Keratinocyte (primary cell): Measurements from ENCODE around the gene PHOX2A. TPM values are rescaled to one million over a fixed set of nuclear protein-coding genes. Genes with fewer than 3 reads are reported as not detected.

Experiments
- DNase-seq: peaks from one replicate; pipeline ENCODE4 v3.0.0-alpha.2; 2011; ENCODE audit warnings: low read depth, missing footprints, low spot score
- FAIRE-seq: peaks from 2 replicates; lab custom pipeline; 2011; peaks lifted over from hg19 to GRCh38; lab: Jason Lieb, UNC
- H2AFZ ChIP-seq: 2 replicates; pipeline ENCODE4 v1.6.0; 2012; ENCODE audit warnings: low read length, control low read depth, inconsistent platforms; ENCODE audit not compliant: control insufficient read depth
- H3K27ac ChIP-seq: 2 replicates; pipeline ENCODE4 v1.5.1; 2011; ENCODE audit warnings: low read length; ENCODE audit not compliant: control insufficient read depth, insufficient read depth
- H3K27me3 ChIP-seq: 3 replicates; pipeline ENCODE4 v1.6.0; 2011; ENCODE audit warnings: low read length; ENCODE audit not compliant: control insufficient read depth, insufficient read depth; ENCODE audit errors: extremely low read depth
- H3K36me3 ChIP-seq, 2 experiments: 2 replicates in 1 of 2; 3 replicates in 1 of 2; pipeline ENCODE4 v1.5.1; 2011; ENCODE audit warnings: low read length in 2 of 2, mild to moderate bottlenecking in 1 of 2; ENCODE audit not compliant: control insufficient read depth in 2 of 2, insufficient read depth in 2 of 2; ENCODE audit errors: extremely low read depth in 1 of 2
- H3K4me1 ChIP-seq: 3 replicates; pipeline ENCODE4 v1.5.1; 2011; ENCODE audit warnings: low read length; ENCODE audit not compliant: control insufficient read depth, insufficient read depth; ENCODE audit errors: extremely low read depth
- H3K4me2 ChIP-seq: 3 replicates; pipeline ENCODE4 v1.6.0; 2011; ENCODE audit warnings: low read depth, low read length; ENCODE audit not compliant: control insufficient read depth, insufficient read depth; ENCODE audit errors: extremely low read depth
- H3K4me3 ChIP-seq, 3 experiments: fragments of 200-600 bp in 1 of 3; sonication (generic) in 1 of 3; 2 replicates in 2 of 3; 3 replicates in 1 of 3; pipeline ENCODE4 v1.5.1; 2011 to 2016; ENCODE audit warnings: low read length in 3 of 3, mild to moderate bottlenecking in 3 of 3, control low read depth in 2 of 3, inconsistent platforms in 1 of 3, low read depth in 1 of 3, mixed read lengths in 1 of 3, mixed run types in 1 of 3, moderate library complexity in 1 of 3; ENCODE audit not compliant: control insufficient read depth in 2 of 3, insufficient read depth in 2 of 3; ENCODE audit errors: extremely low read depth in 1 of 3
- H3K79me2 ChIP-seq: 2 replicates; pipeline ENCODE4 v1.6.0; 2012; ENCODE audit warnings: low read length; ENCODE audit not compliant: control insufficient read depth, insufficient read depth
- H3K9ac ChIP-seq: 3 replicates; pipeline ENCODE4 v1.6.0; 2011; ENCODE audit warnings: low read length; ENCODE audit not compliant: control insufficient read depth, insufficient read depth; ENCODE audit errors: extremely low read depth
- H3K9me1 ChIP-seq: 3 replicates; pipeline ENCODE4 v1.6.0; 2011; ENCODE audit warnings: low read length; ENCODE audit not compliant: control insufficient read depth, insufficient read depth; ENCODE audit errors: extremely low read depth
- H3K9me3 ChIP-seq: 2 replicates; pipeline ENCODE4 v1.5.1; 2012; ENCODE audit warnings: low read depth, low read length; ENCODE audit not compliant: control insufficient read depth
- H4K20me1 ChIP-seq: 3 replicates; pipeline ENCODE4 v1.6.0; 2011; ENCODE audit warnings: low read length; ENCODE audit not compliant: control insufficient read depth, insufficient read depth; ENCODE audit errors: extremely low read depth
- CTCF ChIP-seq, 3 experiments: IDR thresholded peaks in 1 of 3; conservative IDR thresholded peaks in 1 of 3; optimal IDR thresholded peaks in 1 of 3; 2 replicates in 2 of 3; 3 replicates in 1 of 3; pipeline versions ENCODE3 to v1.5.1; 2011; ENCODE audit warnings: low read length in 3 of 3, mild to moderate bottlenecking in 3 of 3, moderate library complexity in 2 of 3, control low read depth in 1 of 3, inconsistent platforms in 1 of 3; ENCODE audit not compliant: insufficient read depth in 2 of 3; ENCODE audit errors: extremely low read depth in 1 of 3
- EZH2 ChIP-seq: IDR thresholded peaks from one replicate; pipeline ENCODE4 v1.6.1; 2012; ENCODE audit warnings: inconsistent platforms, mild to moderate bottlenecking, low read length, moderate library complexity
- dilution Hi-C: fragments of 300-500 bp; cut with MboI; formaldehyde crosslinking; loops from one replicate; pipeline ENCODE4 v1.7.0; 2020; ENCODE audit warnings: low sequenced_read_pairs; ENCODE audit not compliant: extremely low pct_ligation_motif_present
- polyA plus RNA-seq, 5 experiments: library from polyadenylated mRNA; depleted of rRNA in 3 of 5; stranded (reverse) in 3 of 5; stranded (forward) in 1 of 5; unstranded in 1 of 5; fragments of >200 nt; gene quantifications; 1 replicate in 1 of 5; 2 replicates in 3 of 5; 3 replicates in 1 of 5; pipeline versions ENCODE4 v1.2.1 to v1.2.3, GENCODE V29; 2011 to 2012; ENCODE audit warnings: missing spikeins in 2 of 5, low read depth in 1 of 5, low replicate concordance in 1 of 5

Gene PHOX2A
- polyA plus RNA-seq, 1 donor (not counting 4 experiments of a cell fraction or from before 2014, with no cell fraction given), result not detected

- DNase-seq (no peak), FAIRE-seq (no peak)
- TF ChIP-seq EZH2 (no peak), CTCF (optimal IDR thresholded peaks at IDR 0.05 in 1 of 3, IDR thresholded peaks at IDR 0.05 in 1 of 3, conservative IDR thresholded peaks at IDR 0.05 in 1 of 3; ENCODE audit: extremely low read depth in 1 of 3, insufficient read depth in 2 of 3, low read length in 3 of 3) (no peak)
- Histone ChIP-seq H3K4me1 (no peaks in the 10 kb centered on the region), H3K9me3 (no peaks in the 10 kb centered on the region), H3K27ac (no peak overlapping the region), H3K9me1 (no peaks in the 10 kb centered on the region), H3K4me3 (no peak overlapping the region), H4K20me1 (no peaks in the 10 kb centered on the region), H3K36me3 (no peaks in the 10 kb centered on the region), H3K27me3 (peaks cover 15% of the 10 kb centered on the region), H2AFZ (no peak overlapping the region), H3K9ac (no peak overlapping the region), H3K4me2 (no peak overlapping the region), H3K79me2 (no peaks in the 10 kb centered on the region)
- dilution Hi-C loops, result no loop called here
Observed at GRCh38 chr11:72253392-72253791, 9.4 kb upstream of the PHOX2A start.

- FAIRE-seq, result no peak
- H3K27me3 ChIP-seq, result peaks cover 23% of the 10 kb centered on the region
- dilution Hi-C loops, result no loop called here
Observed at GRCh38 chr11:72251614-72252013, 7.6 kb upstream of the PHOX2A start.

More at GRCh38 chr11:72251614-72252013, 7.6 kb upstream of the PHOX2A start:
- Histone ChIP-seq H3K9ac (no peak overlapping the region), H3K36me3 (no peaks in the 10 kb centered on the region), H3K9me3 (no peaks in the 10 kb centered on the region), H3K79me2 (no peaks in the 10 kb centered on the region), H3K4me2 (no peak overlapping the region), H3K9me1 (no peaks in the 10 kb centered on the region), H3K4me1 (no peaks in the 10 kb centered on the region), H4K20me1 (no peaks in the 10 kb centered on the region), H2AFZ (no peak overlapping the region), H3K27ac (no peak overlapping the region), H3K4me3 (no peak overlapping the region)
- TF ChIP-seq CTCF (optimal IDR thresholded peaks at IDR 0.05 in 1 of 3, IDR thresholded peaks at IDR 0.05 in 1 of 3, conservative IDR thresholded peaks at IDR 0.05 in 1 of 3; ENCODE audit: extremely low read depth in 1 of 3, insufficient read depth in 2 of 3, low read length in 3 of 3), result no peak
- TF ChIP-seq EZH2, result no peak
- DNase-seq, result no peak
